Left colon (tissue), 2 donors: Measurements from ENCODE around the gene MYO1B. TPM values are rescaled to one million over a fixed set of nuclear protein-coding genes. Genes with fewer than 3 reads are reported as not detected.
A peak's percentile ranks its signal among the peaks of the same experiment; 100 is the strongest.

Source experiments
- ATAC-seq: fragments of 200-7000 bp; cut with Tn5 transposase; one replicate; pipeline ENCODE4 v1.9.1; 2020; ENCODE audit warnings: mild to moderate bottlenecking, moderate library complexity
- DNase-seq, 2 donors: peaks; one replicate each; pipeline ENCODE4 v3.0.0-alpha.2; 2020
- intact Hi-C, 2 donors: fragments of 100-400 bp; cut with DNase I in 1 of 2; cut with micrococcal nuclease in 1 of 2; formaldehyde crosslinking; loops; one replicate each; pipeline versions ENCODE4 v1.11.2 to v1.14.0; 2022; cut with DNase I, micrococcal nuclease
- total RNA-seq, 2 donors: library from RNA; stranded (reverse); fragmentation: NEBNext Ultra II Directional; extraction: Animal tissue kit (Norgen Biotek cat#: 25700); gene quantifications; one replicate each; pipeline ENCODE4 v1.2.1, GENCODE V29; 2021
- donor health status: DM: no; HTN: no; CAD: no.
- donor health status: DM: yes; HTN: yes; CAD: no.

MYO1B gene
- total RNA-seq, 2 donors from 2014 or later: 62.1 to 63.2 TPM

DNA sequence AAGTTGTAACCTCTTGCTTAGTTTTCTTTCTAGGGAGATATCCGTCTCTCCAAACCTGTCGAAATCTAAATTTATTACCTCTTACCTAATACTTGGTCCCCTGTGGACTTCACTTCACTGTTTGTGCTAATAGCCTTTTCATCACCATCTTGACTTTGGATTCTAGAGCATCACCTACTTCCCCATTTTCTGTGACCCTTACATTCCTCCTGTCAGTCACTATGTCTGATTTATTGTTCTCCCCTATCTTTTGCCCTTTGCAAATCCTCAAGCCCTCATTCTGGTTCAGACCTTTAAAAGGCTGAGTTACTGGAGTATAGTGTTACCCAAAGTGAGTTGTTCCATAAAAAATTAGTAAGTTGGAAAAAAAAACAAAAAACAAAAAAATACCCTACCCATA, 7.5 kb downstream of the MYO1B start:
- DNase-seq: no peak
- intact Hi-C loops: no loop called here
- ATAC-seq: no peak

DNA sequence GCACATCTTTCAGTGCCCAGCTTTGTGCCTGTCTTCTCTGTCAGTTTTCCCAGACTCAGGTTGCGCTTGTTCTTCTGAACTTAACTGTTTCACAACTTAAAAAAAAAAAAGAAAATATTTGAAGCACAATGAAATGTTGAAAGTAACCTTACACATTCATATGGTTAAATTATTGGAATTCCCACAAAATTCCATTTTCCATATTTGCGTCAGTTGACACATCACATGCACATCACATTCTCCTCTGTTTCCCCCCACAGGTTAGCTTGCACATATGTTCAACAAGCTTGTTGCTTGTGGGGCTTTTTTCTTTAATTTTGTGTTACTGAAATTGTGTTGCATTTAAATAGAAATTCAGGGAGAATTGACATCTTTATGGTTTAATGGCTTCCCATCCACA, 8.3 kb downstream of the MYO1B start:
- intact Hi-C loops: no loop called here
- DNase-seq (no peak), ATAC-seq (no peak)

DNA sequence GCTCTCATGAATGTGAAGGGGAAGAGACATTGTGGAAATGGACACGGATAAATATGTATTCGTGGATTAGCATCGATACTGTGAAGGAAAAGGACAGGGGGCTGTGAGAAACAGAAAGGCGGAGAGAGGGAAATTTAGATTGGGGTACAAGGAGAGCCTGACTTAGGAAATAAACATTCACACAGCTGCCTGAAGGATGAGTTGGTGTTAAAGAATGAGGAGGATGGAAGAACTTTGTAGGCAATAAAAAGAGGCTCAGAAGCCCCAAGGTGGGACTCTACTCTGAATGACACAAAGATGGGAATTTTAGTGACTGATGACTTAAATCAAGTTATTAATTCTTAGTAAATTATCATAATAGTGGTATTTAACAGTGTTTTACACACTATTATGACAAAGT, 10.1 kb downstream of the MYO1B start:
- intact Hi-C loops: no loop called here
- DNase-seq: no peak
- no peak for ATAC-seq

DNA sequence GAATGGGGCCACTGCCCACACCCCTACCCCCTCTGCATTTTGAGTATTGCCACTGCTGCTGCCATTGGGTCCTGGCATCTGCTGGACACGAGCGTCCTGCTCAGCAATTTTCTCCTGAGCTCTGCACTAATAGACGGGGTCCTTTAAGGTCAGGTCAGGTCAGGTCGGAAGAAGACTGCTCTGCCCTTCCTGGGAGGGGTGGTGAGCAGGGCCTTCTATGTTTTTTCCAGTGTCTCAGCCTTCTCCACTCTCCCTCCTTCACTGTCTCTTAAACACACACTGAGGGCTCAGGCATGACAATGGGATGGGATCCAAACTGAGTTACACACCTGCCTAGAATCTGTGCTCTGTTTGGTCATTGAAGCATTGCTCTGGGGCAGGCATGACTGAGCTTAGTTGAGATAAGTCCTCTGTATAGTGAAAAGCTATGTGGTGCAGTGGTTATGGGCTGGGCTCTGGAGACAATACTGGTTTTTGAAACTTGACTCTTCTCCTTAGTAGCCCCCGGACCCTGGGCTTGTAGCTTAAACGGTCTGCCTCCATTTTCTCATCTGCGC, 10.6 kb downstream of the MYO1B start:
- DNase-seq: no peak
- intact Hi-C loops: no loop called here
- ATAC-seq: no peak

GRCh38 chr2:191257934-191258333, 12.7 kb downstream of the MYO1B start:
- ATAC-seq: no peak
- intact Hi-C loops: no loop called here
- no peak for DNase-seq

DNA sequence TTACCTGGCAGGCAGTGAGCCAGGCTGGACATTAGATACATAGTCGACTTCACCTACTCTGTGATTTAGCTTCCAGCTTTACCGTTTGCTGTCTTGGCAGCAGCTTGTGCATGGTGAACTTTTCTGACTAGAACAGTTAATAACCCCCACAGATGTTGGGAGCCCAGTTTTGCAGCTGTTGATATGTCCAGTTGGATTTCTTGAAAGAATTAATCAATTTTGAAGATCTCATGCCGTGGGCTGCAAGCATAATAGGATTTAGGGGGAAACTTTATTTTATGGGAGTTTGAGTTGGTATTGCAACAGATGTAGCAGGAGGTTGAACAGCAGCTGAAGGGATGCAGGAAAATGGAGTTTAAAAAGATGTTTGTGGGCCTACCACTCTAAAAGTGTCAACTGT, 13.8 kb downstream of the MYO1B start:
- no peak for ATAC-seq
- DNase-seq: no peak
- intact Hi-C loops: no loop called here

GRCh38 chr2:191262436-191262835, 17.2 kb downstream of the MYO1B start:
- DNase-seq (no peak), ATAC-seq (no peak)
- intact Hi-C loops: no loop called here

DNA sequence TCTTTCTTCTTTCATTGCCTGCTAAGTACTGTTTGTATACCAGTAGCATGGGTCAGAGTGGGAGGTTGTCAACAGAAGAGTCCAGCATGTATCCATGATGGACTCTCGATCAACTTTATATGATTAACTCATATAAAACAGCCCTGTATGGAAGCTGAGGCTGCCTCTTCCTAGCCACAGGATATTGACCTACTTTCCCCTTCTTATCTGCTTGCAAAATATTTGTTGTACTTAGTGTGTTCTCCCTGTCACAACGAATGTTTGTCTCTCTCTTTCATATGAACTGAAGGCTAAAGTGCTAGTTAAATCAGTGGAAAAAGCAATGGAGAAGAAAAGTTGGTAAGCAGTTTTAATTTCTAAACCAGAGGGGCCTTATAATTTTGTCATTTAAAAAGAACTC, 17.8 kb downstream of the MYO1B start:
- DNase-seq: no peak
- intact Hi-C loops: no loop called here
- ATAC-seq: peak; percentile 56

GRCh38 chr2:191264647-191265081, 19.5 kb downstream of the MYO1B start:
- DNase-seq (no peak), ATAC-seq (no peak)
- intact Hi-C loops: no loop called here

- peak in 1 of 2 donors; percentile 21 for DNase-seq
- ATAC-seq: peak; percentile 91
- intact Hi-C loops: no loop called here
Observed at GRCh38 chr2:191265311-191266170, 20.3 kb downstream of the MYO1B start.

DNA sequence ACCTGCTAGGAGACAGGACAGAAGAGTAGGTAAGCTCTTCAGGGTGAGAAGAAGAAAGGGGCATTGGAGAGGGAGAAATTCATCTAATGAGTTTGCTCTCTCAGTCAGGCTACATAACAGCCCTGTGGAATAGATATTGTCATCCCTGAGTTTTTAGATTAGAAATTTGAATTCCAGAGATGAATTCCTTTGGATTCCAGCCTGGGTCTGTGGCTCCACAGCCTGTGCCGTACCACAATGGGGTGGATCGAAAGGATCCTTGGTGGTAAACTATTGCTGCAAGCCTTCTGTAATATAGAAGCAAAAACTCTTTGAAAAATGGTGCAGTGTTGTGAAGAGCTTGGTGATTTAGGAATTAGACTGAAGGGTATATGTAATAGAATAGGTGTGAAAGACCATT, 21.0 kb downstream of the MYO1B start:
- ATAC-seq (no peak), DNase-seq (no peak)
- intact Hi-C loops: no loop called here

DNA sequence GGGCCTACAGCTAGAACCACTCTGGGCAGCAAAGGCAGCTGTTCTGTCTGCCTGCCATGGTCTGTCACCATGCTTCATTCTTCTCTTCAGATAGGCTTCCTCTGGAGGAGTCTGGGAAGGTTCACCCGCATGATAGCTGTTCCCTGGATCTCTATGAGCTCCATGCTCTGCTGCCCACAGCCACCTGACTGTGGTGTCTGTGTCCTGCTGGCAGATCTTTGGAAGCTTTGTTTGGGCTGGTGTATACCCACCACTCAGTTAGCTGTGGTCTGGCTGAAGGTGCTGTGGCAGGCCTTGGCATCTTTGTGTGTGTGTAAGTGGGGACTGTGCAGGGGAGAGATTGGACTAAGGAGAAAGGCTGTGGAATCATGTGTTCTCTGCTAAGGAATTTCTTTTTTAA, 23.4 kb downstream of the MYO1B start:
- ATAC-seq: no peak
- intact Hi-C loops: no loop called here

DNA sequence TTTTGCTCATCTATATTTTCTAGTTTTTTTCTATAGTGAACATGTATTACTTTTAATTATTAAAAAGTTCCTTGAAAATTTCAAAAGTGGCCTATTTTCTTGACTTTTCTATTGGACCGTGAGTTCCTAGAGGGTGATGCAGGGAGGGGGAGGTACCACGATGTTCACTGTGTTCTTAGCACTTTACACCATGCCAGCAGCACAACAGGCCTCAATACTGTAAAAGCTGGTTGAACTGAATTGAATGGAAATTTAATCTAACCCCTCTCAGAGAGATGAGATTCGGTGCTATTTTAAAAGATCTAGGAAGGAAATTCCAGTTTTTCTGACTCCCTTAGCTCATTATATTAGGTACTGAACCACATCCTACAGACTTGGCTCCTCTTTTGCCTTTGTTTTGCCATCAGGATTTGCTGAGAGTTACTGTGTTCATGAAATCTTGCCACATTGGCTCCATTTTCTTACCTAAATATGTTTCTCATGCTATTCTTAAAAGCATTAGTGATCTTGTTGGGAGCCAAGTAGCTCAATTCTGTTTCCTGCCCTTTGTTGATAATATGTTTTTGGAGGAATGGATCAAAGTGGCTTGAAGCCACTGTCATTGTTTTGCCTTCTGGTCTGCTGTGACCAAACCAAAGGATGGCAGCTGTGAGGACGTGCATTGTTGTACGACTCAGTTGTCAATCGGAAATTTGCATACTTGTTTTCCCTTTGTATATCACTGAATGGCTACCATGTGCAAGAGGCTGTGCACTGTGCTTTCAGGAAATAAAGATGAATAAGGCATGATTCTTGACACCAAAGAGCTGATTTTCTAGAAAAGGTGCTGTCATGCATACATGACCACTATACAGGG, 25.3 kb downstream of the MYO1B start:
- no peak for DNase-seq
- ATAC-seq: no peak
- intact Hi-C loops: no loop called here

More for the DNA sequence above, 23.4 kb downstream of the MYO1B start:
- no peak for DNase-seq

GRCh38 chr2:191272064-191272463, 26.9 kb downstream of the MYO1B start:
- DNase-seq (no peak), ATAC-seq (no peak)
- intact Hi-C loops: no loop called here

DNA sequence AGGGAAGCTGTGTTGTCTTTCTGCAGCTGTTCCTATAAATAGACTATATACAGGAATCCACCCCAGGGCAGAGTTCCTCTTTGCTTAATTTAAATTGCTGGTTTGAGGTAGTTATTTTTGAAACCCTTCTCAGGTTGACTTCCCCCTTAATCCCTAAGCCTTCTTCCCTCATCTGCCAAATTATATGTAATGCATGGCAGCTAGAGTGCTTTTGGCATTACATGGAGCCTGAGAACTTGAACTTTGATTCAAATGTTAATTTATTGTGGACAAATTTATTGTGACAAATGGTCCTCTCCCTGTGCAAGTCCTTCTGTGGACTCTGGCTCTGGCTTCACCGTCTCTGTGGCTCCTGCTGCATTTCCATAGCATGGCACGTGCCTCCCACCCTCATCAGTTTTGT, 29.2 kb downstream of the MYO1B start:
- intact Hi-C loops: no loop called here
- ATAC-seq (peak; percentile 68), DNase-seq (no peak)

- intact Hi-C loops: no loop called here
- DNase-seq: no peak
- ATAC-seq: no peak
Observed at GRCh38 chr2:191276792-191277465, 31.7 kb downstream of the MYO1B start.

DNA sequence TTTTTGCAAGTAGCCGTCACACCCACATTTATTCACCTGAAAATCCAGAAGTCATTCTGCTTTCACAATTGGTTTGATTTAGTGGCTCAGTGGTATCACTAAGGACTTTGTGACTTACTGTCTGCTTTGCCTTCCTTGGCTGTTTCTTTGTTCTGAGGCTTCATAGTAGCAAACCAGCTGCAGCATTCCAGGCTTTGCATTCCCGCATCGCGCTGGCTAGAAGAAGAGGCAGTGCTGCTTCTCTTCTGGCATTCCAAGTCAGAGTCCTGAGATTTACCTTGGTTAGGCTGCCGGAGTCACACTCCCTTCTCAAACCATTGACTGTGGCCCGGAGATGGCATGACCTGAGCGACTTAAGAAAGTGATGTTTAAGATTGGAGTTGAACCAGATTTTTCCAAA, 35.1 kb downstream of the MYO1B start:
- DNase-seq (no peak), ATAC-seq (no peak)
- intact Hi-C loops: no loop called here

DNA sequence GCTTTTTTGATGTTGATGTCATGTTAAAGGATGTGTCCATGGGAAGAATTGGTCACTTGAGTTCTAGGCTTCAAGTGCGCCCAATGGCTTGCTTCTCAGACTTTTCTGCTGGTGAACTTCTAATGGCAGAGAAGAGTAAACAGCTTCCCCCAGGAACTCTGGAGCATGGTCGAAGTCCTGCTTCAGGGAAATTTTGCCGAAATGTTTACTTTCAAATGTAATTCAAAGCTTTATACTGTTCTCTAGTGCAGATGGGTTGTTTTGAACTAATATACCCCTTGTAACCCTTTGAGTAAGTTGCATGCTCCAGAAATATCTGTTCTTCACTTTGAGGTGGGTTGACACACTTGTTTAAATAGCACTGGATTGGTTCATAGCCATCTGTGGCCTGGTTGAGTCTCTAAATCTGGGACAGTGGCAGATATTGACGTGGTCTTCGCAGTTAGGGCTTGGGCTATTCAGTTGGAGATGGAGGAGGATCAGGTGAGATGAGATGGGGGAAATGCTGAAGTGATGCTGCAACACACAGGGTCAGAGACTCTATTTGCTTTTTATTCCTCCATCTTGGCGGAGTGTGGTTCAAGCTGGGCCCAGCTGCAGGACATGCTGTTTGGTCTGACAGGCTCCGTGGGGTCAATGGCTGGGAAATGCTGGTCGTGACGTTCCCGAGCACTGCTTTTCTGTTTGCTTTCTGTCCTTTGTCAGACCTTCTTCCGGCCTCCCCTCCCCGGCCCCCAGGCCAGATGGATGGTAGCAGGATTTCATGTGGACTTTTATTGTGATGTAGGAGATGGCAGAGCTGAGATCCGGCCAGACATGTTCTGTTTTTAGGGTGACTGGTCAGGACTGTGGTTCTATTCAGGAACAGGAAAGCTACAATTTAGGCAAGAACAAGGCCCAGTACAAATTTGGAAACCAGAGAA, 35.9 kb downstream of the MYO1B start:
- no peak for ATAC-seq
- no peak for DNase-seq

More for the DNA sequence above, 35.9 kb downstream of the MYO1B start:
- intact Hi-C loops: no loop called here
